Measurements from ENCODE around the gene SDS.
"Not testable (repeated sequence)": the region's sequence is repeated elsewhere in the genome, so short reads cannot be mapped to it uniquely, and the experiment has no call there.

Gene SDS

GRCh38 chr12:113373969-113374368, 29.7 kb downstream of the SDS start:
- no peak for DNase-seq

GRCh38 chr12:113373440-113373839, 30.2 kb downstream of the SDS start:
- no peak for DNase-seq

- DNase-seq: no peak
Observed at GRCh38 chr12:113372371-113372770, 31.3 kb downstream of the SDS start.

GRCh38 chr12:113371808-113372207, 31.9 kb downstream of the SDS start:
- no peak for DNase-seq

GRCh38 chr12:113370923-113371682, 32.6 kb downstream of the SDS start:
- DNase-seq: no peak

GRCh38 chr12:113369391-113369985, 34.2 kb downstream of the SDS start:
- DNase-seq: no peak

- no peak for DNase-seq
Observed at GRCh38 chr12:113368331-113368730, 35.4 kb downstream of the SDS start.

GRCh38 chr12:113366827-113367226, 36.9 kb downstream of the SDS start:
- no peak for DNase-seq

GRCh38 chr12:113365639-113366395, 37.9 kb downstream of the SDS start:
- no peak for DNase-seq

GRCh38 chr12:113364698-113365097, 39.0 kb downstream of the SDS start:
- DNase-seq: no peak

GRCh38 chr12:113361574-113362370, 41.9 kb downstream of the SDS start:
- DNase-seq: no peak

GRCh38 chr12:113359939-113360748, 43.5 kb downstream of the SDS start:
- DNase-seq: no peak

- no peak for DNase-seq
Observed at GRCh38 chr12:113359133-113359938, 44.4 kb downstream of the SDS start.

GRCh38 chr12:113358381-113359132, 45.1 kb downstream of the SDS start, which contains the start of gene PLBD2:
PLBD2 (plus strand) TSS chr12:113358587; CDS start chr12:113358601, 14 bp downstream.
- peak; percentile 75 for DNase-seq

- DNase-seq: not testable (repeated sequence)
Observed at GRCh38 chr12:113354192-113354591, 49.5 kb downstream of the SDS start.

- DNase-seq: no peak
Observed at GRCh38 chr12:113351089-113351488, 52.6 kb downstream of the SDS start.

- no peak for DNase-seq
Observed at GRCh38 chr12:113348849-113349536, 54.7 kb downstream of the SDS start.

GRCh38 chr12:113347892-113348291, 55.8 kb downstream of the SDS start:
- DNase-seq: no peak

- no peak for DNase-seq
Observed at GRCh38 chr12:113347107-113347506, 56.6 kb downstream of the SDS start.

GRCh38 chr12:113346353-113346752, 57.3 kb downstream of the SDS start:
- DNase-seq: no peak
